Heart right ventricle (tissue), 16 donors: ENCODE results near the gene PLK5. TPM values are rescaled to one million over a fixed set of nuclear protein-coding genes. Genes with fewer than 3 reads are reported as not detected.

Experiments used
- ATAC-seq, 8 donors: fragments of 200-7000 bp; cut with Tn5 transposase; one replicate each; pipeline ENCODE4 v1.9.1; 2020; ENCODE audit warnings: mild to moderate bottlenecking in 8 of 8, moderate library complexity in 8 of 8, moderate number of reproducible peaks in 1 of 8
- DNase-seq, 2 donors: peaks; one replicate each; pipeline ENCODE4 v3.0.0-alpha.2; 2020
- H3K27ac ChIP-seq, 10 donors: fragments of 200-600 bp; sonication (generic) in 2 of 10; one replicate each; pipeline versions ENCODE4 v1.5.0 to v1.8.0; 2020 to 2022; ENCODE audit warnings: mild to moderate bottlenecking in 3 of 10
- H3K27me3 ChIP-seq, 7 donors: fragments of 200-600 bp; one replicate each; pipeline ENCODE4 v1.8.0; 2021 to 2022; ENCODE audit warnings: mild to moderate bottlenecking in 2 of 7
- H3K36me3 ChIP-seq, 9 donors: fragments of 200-600 bp; sonication (generic) in 1 of 9; one replicate each; pipeline versions ENCODE4 v1.5.0 to v1.8.0; 2020 to 2022; ENCODE audit warnings: mild to moderate bottlenecking in 2 of 9
- H3K4me1 ChIP-seq, 9 donors: fragments of 200-600 bp; sonication (generic) in 1 of 9; one replicate each; pipeline versions ENCODE4 v1.5.0 to v1.8.0; 2020 to 2022; ENCODE audit warnings: mild to moderate bottlenecking in 4 of 9
- H3K4me3 ChIP-seq, 10 donors: fragments of 200-600 bp; sonication (generic) in 2 of 10; one replicate each; pipeline versions ENCODE4 v1.5.0 to v1.8.0; 2020 to 2022; ENCODE audit warnings: mild to moderate bottlenecking in 7 of 10, moderate library complexity in 2 of 10
- H3K9me3 ChIP-seq, 11 donors: fragments of 200-600 bp in 10 of 11; sonication (generic) in 2 of 11; one replicate each; pipeline versions ENCODE4 v1.5.0 to v1.8.0; 2013 to 2022; ENCODE audit warnings: mild to moderate bottlenecking in 2 of 11, control low read depth in 1 of 11, moderate library complexity in 1 of 11
- CTCF ChIP-seq, 9 donors: fragments of 200-600 bp; sonication (generic) in 2 of 9; IDR thresholded peaks; one replicate each; pipeline versions ENCODE4 v1.5.0 to v1.8.0; 2021 to 2022; ENCODE audit warnings: antibody characterized with exemption in 9 of 9, mild to moderate bottlenecking in 5 of 9, moderate library complexity in 1 of 9
- WGBS, 2 donors: extraction: QIAGEN DNeasy Blood & Tissue Kit; methylation state at CpG; one replicate each; pipeline ENCODE4 v1.1.7; 2013; ENCODE audit warnings: inconsistent platforms in 1 of 2; 5-methylcytosine and 5-hydroxymethylcytosine counted together
- intact Hi-C, 10 donors: fragments of 100-400 bp; cut with DNase I; formaldehyde crosslinking; loops; one replicate each; pipeline versions ENCODE4 v1.11.1 to v1.14.2; 2022
- polyA plus RNA-seq, 2 donors: library from polyadenylated mRNA; stranded (reverse); fragments of 200-250 nt; gene quantifications; one replicate each; pipeline ENCODE4 v1.2.3, GENCODE V29; 2013
- total RNA-seq, 10 donors: library from RNA; stranded (reverse); fragmentation: NEBNext Ultra II Directional in 3 of 10; extraction: Animal tissue kit (Norgen Biotek cat#: 25700) in 3 of 10; gene quantifications; one replicate each; pipeline versions ENCODE4 v1.2.1 to v1.2.4, GENCODE V29; 2021 to 2023
- donor health status: Arrhythmogenic right ventricular cardiomyopathy.
- donor health status: ischemic (EF 13 %, LVEDD 7.1; RV severe dilation, severe dysfunction).
- donor health status: healthy with polysubstance abuse.
- donor health status: DM: no; HTN: yes; CAD: no.
- donor health status: DM: no; HTN: no; CAD: no.
- donor health status: ischemic (EF 25% LVEDD 6.9; RV normal size, moderate dysfunction).
- donor health status: ischemic (EF 25% LVEDD 5.7; RV mildly dilated, moderate dysfunction).
- donor health status: healthy.
- donor health status: DM: yes; HTN: yes; CAD: no.
- donor health status: Ischemic cardiomyopathy.
- donor health status: ischemic (EF 35%, LVEDD 5.7; RV mildly dilated, moderate dysfunction).
- donor health status: nonischemic (EF 11% LVEDD 7.7; RV severe dilation, severe dysfunction).
- donor health status: DM: yes; HTN: yes; CAD: no.
- donor health status: PGD.
- donor health status: ischemic (EF 29% LVEDD 5.4; RV normal size, mild dysfunction).
- donor health status: nonischemic (EF 23%, LVEDD 6.1; RV moderate dilation, normal function).

PLK5 gene
- total and polyA plus RNA-seq, 12 donors, result 0.11 to 0.57 TPM; not detected in 10

- ATAC-seq, result no peak
- no peak overlapping the region for H3K27ac ChIP-seq
- no peaks in the 10 kb centered on the region for H3K9me3 ChIP-seq
- no peaks in the 10 kb centered on the region for H3K27me3 ChIP-seq
- no peak overlapping the region for H3K4me3 ChIP-seq
- no peak for TF ChIP-seq CTCF (IDR thresholded peaks at IDR 0.05)
- H3K36me3 ChIP-seq, result peaks cover 0 to 15% (median 0%) of the 10 kb centered on the region in 9 donors
- intact Hi-C loops, result no loop called here
- 96 to 98% methylated on average over 52 to 66 of the region's 66 CpGs for WGBS, 2 donors
- peaks cover 0 to 14% (median 0%) of the 10 kb centered on the region in 9 donors for H3K4me1 ChIP-seq
- no peak for DNase-seq
Measured at GRCh38 chr19:1556390-1557070, 32.7 kb downstream of the PLK5 start.

- 78 to 89% methylated on average over 12 of the region's 12 CpGs for WGBS, 2 donors
- ATAC-seq (no peak), DNase-seq (no peak)
- no peak overlapping the region for H3K27ac ChIP-seq
- no peaks in the 10 kb centered on the region for H3K9me3 ChIP-seq
- no peak for TF ChIP-seq CTCF (IDR thresholded peaks at IDR 0.05)
- H3K36me3 ChIP-seq, result peaks cover 0 to 15% (median 0%) of the 10 kb centered on the region in 9 donors
- H3K4me3 ChIP-seq, result no peak overlapping the region
- intact Hi-C loops, result no loop called here
- peaks cover 0 to 14% (median 0%) of the 10 kb centered on the region in 9 donors for H3K4me1 ChIP-seq
- H3K27me3 ChIP-seq, result no peaks in the 10 kb centered on the region
Measured at GRCh38 chr19:1558552-1558951, 34.7 kb downstream of the PLK5 start.

GRCh38 chr19:1560286-1560882 is 36.5 kb downstream of the PLK5 start:
- H3K9me3 ChIP-seq, result no peaks in the 10 kb centered on the region
- DNase-seq (no peak), ATAC-seq (no peak)
- H3K4me1 ChIP-seq, result peaks cover 0 to 14% (median 0%) of the 10 kb centered on the region in 9 donors
- no peak overlapping the region for H3K4me3 ChIP-seq
- no peak for TF ChIP-seq CTCF (IDR thresholded peaks at IDR 0.05)
- no peak overlapping the region for H3K27ac ChIP-seq
- intact Hi-C loops, result no loop called here
- H3K36me3 ChIP-seq, result peaks cover 0 to 10% (median 0%) of the 10 kb centered on the region in 9 donors
- H3K27me3 ChIP-seq, result no peaks in the 10 kb centered on the region
- WGBS, 2 donors, result 64 to 65% methylated on average over 23 to 25 of the region's 25 CpGs

GRCh38 chr19:1561236-1561842 is 37.5 kb downstream of the PLK5 start:
- 87 to 90% methylated on average over 17 of the region's 17 CpGs for WGBS, 2 donors
- H3K27me3 ChIP-seq, result no peaks in the 10 kb centered on the region
- intact Hi-C loops, result no loop called here
- ATAC-seq (no peak), DNase-seq (no peak)
- no peak for TF ChIP-seq CTCF (IDR thresholded peaks at IDR 0.05)
- H3K4me3 ChIP-seq, result no peak overlapping the region
- peaks cover 0 to 22% (median 6%) of the 10 kb centered on the region in 9 donors for H3K4me1 ChIP-seq
- H3K9me3 ChIP-seq, result no peaks in the 10 kb centered on the region
- H3K27ac ChIP-seq, result no peak overlapping the region
- peaks cover 0 to 6% (median 0%) of the 10 kb centered on the region in 9 donors for H3K36me3 ChIP-seq
